Measurements from ENCODE around the gene NRG3. TPM values are rescaled to one million over a fixed set of nuclear protein-coding genes. Genes with fewer than 3 reads are reported as not detected.
A peak's percentile ranks its signal among the peaks of the same experiment; 100 is the strongest.

NRG3 gene
- total RNA-seq, 2 donors from 2014 or later = 1.7 to 2.3 TPM

- no peak for DNase-seq
- Mint-ChIP-seq H3K36me3 (ENCODE audit: low read depth) (no peaks in the 10 kb centered on the region), H3K9me3 (no peaks in the 10 kb centered on the region), H3K4me3 (no peak overlapping the region), H3K4me1 (peaks cover 28% of the 10 kb centered on the region), H3K27ac (no peak overlapping the region), H3K27me3 (ENCODE audit: insufficient read depth) (no peaks in the 10 kb centered on the region)
- peaks cover 9% of the 10 kb centered on the region for H3K4me1 ChIP-seq (ENCODE audit: control insufficient read depth, insufficient read depth, low read length)
- WGBS, 2 experiments (ENCODE audit: insufficient coverage in 1 of 2, insufficient read length in 1 of 2) = 100% methylated on average over 1 of the region's 1 CpG; no CpG with 5 or more reads in 1 of the 2 experiments
- no peak overlapping the region for H3K27ac ChIP-seq (ENCODE audit: low read depth, low read length)
- H3K27me3 ChIP-seq (ENCODE audit: control insufficient read depth, insufficient read depth, low read length, poor library complexity, severe bottlenecking) = no peaks in the 10 kb centered on the region
- no peaks in the 10 kb centered on the region for H3K9me3 ChIP-seq (ENCODE audit: control insufficient read depth, low read length)
- no peak overlapping the region for H3K4me3 ChIP-seq (ENCODE audit: low read length)
- H3K9ac ChIP-seq (ENCODE audit: extremely low read depth, low read length, poor library complexity, severe bottlenecking) = no peak overlapping the region
- no peaks in the 10 kb centered on the region for H3K36me3 ChIP-seq (ENCODE audit: control insufficient read depth, insufficient read depth, low read length)
- TF ChIP-seq CTCF (conservative IDR thresholded peaks at IDR 0.05) = no peak
These were observed 1008.6 kb downstream of the NRG3 start for GRCh38 chr10:82883603-82884002.

GRCh38 chr10:82887488-82887887 lies 1012.5 kb downstream of the NRG3 start:
- Histone ChIP-seq H3K9me3 (ENCODE audit: control insufficient read depth, low read length) (no peaks in the 10 kb centered on the region), H3K27ac (ENCODE audit: low read depth, low read length) (no peak overlapping the region), H3K27me3 (ENCODE audit: control insufficient read depth, insufficient read depth, low read length, poor library complexity, severe bottlenecking) (no peaks in the 10 kb centered on the region), H3K4me3 (ENCODE audit: low read length) (no peak overlapping the region), H3K9ac (ENCODE audit: extremely low read depth, low read length, poor library complexity, severe bottlenecking) (no peak overlapping the region), H3K36me3 (ENCODE audit: control insufficient read depth, insufficient read depth, low read length) (no peaks in the 10 kb centered on the region), H3K4me1 (ENCODE audit: control insufficient read depth, insufficient read depth, low read length) (peaks cover 6% of the 10 kb centered on the region)
- Mint-ChIP-seq H3K4me3 (no peak overlapping the region), H3K36me3 (ENCODE audit: low read depth) (no peaks in the 10 kb centered on the region), H3K27ac (no peak overlapping the region), H3K9me3 (no peaks in the 10 kb centered on the region), H3K4me1 (peaks cover 9% of the 10 kb centered on the region), H3K27me3 (ENCODE audit: insufficient read depth) (no peaks in the 10 kb centered on the region)
- TF ChIP-seq CTCF (conservative IDR thresholded peaks at IDR 0.05) = no peak
- DNase-seq = no peak
- 94% methylated on average over 1 of the region's 1 CpG; no CpG with 5 or more reads in 1 of the 2 experiments for WGBS, 2 experiments (ENCODE audit: insufficient coverage in 1 of 2, insufficient read length in 1 of 2)

DNA sequence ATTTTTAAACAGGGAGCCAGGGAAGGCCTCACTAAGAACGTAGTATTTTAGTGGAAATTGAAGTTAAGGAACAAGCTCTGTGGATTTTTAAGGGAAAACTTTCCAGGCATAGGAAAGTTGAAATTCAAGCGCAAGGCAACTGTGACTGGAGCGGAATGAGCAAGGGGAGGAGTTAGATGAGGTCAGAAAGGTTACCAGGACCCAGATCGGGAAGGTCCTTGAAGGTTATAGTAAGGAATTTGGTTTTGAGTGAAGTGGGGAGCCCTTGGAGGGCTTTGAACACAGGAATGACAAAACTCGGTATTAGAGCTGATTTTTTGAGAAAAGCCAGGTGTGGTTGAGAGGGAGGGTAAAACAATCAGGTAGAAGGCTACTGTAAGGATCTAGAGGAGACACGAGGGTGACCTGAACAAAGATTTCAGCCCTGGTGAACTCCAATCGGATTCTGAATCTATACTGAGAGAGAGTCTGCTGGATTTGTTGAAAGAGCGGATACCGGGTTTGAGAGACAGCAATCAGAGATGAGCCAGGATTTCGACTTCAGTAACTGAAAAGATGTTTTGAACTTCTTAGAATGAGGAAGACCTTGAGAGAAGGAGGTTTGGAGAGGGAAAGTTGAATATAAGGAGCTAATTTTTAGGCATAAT lies 1013.9 kb downstream of the NRG3 start:
- Histone ChIP-seq H3K4me3 (ENCODE audit: low read length) (no peak overlapping the region), H3K9me3 (ENCODE audit: control insufficient read depth, low read length) (no peaks in the 10 kb centered on the region), H3K27ac (ENCODE audit: low read depth, low read length) (no peak overlapping the region), H3K9ac (ENCODE audit: extremely low read depth, low read length, poor library complexity, severe bottlenecking) (no peak overlapping the region), H3K4me1 (ENCODE audit: control insufficient read depth, insufficient read depth, low read length) (peaks cover 6% of the 10 kb centered on the region), H3K36me3 (ENCODE audit: control insufficient read depth, insufficient read depth, low read length) (no peaks in the 10 kb centered on the region), H3K27me3 (ENCODE audit: control insufficient read depth, insufficient read depth, low read length, poor library complexity, severe bottlenecking) (no peaks in the 10 kb centered on the region)
- DNase-seq = peak; percentile 47
- H3K4me1 Mint-ChIP-seq = peaks cover 5% of the 10 kb centered on the region
- TF ChIP-seq CTCF (conservative IDR thresholded peaks at IDR 0.05) = no peak
- H3K27ac Mint-ChIP-seq = peak overlapping the region; percentile 87
- H3K4me3 Mint-ChIP-seq = peak overlapping the region; percentile 39
- H3K9me3 Mint-ChIP-seq = no peaks in the 10 kb centered on the region
- no peaks in the 10 kb centered on the region for H3K27me3 Mint-ChIP-seq (ENCODE audit: insufficient read depth)
- 89 to 95% methylated on average over 10 of the region's 10 CpGs for WGBS, 2 experiments (ENCODE audit: insufficient coverage in 1 of 2, insufficient read length in 1 of 2)
- no peaks in the 10 kb centered on the region for H3K36me3 Mint-ChIP-seq (ENCODE audit: low read depth)

Data from endodermal cell (in vitro differentiated cells).